Mucosa of rectum (tissue), 2 donors: Measurements from ENCODE around the gene BCL2A1.
A peak's percentile ranks its signal among the peaks of the same experiment; 100 is the strongest.
"Not testable (repeated sequence)": the region's sequence is repeated elsewhere in the genome, so short reads cannot be mapped to it uniquely, and the experiment has no call there.

Source experiments
- H3K27ac ChIP-seq, 2 donors: one replicate each; pipeline ENCODE4 v1.7.0; 2013; ENCODE audit warnings: inconsistent platforms in 2 of 2, low read depth in 2 of 2, low read length in 2 of 2
- H3K27me3 ChIP-seq, 2 donors: one replicate each; pipeline ENCODE4 v1.7.0; 2013; ENCODE audit warnings: low read length in 2 of 2; ENCODE audit not compliant: control insufficient read depth in 2 of 2, insufficient read depth in 2 of 2
- H3K36me3 ChIP-seq, 2 donors: one replicate each; pipeline ENCODE4 v1.7.0; 2013; ENCODE audit warnings: low read length in 2 of 2; ENCODE audit not compliant: control insufficient read depth in 2 of 2, insufficient read depth in 2 of 2
- H3K4me1 ChIP-seq, 2 donors: one replicate each; pipeline ENCODE4 v1.7.0; 2013; ENCODE audit warnings: low read length in 2 of 2, mild to moderate bottlenecking in 1 of 2; ENCODE audit not compliant: control insufficient read depth in 2 of 2, insufficient read depth in 2 of 2
- H3K4me3 ChIP-seq, 2 donors: one replicate each; pipeline ENCODE4 v1.7.0; 2013; ENCODE audit warnings: low read length in 2 of 2
- H3K9ac ChIP-seq, 2 donors: one replicate each; pipeline ENCODE4 v1.7.0; 2013; ENCODE audit warnings: low read length in 2 of 2, low read depth in 1 of 2, mild to moderate bottlenecking in 1 of 2
- H3K9me3 ChIP-seq, 2 donors: one replicate each; pipeline ENCODE4 v1.7.0; 2013; ENCODE audit warnings: low read length in 2 of 2; ENCODE audit not compliant: control insufficient read depth in 2 of 2
- donor health status: healthy.
- donor health status: Normal muscosa, but diverticular disease.

BCL2A1 gene

DNA sequence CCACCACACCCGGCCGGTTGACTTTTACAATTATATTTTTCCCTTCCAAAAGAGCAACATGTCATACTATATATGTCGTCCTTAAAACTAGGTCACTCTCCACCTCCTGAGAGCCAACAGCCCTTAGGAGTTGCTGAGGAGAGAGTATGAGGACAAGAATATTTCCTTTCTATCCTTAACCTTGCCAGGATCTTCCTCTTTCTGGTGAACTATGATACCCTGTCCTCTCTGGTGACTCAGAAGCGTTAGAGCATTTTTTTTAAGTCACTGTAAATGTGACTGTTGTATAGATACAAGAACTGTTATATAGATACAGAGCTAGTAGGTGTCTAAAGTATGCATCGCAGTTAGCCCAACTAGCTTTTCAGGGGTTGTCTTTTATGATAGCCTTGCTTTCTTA is 40.5 kb downstream of the BCL2A1 start:
- H3K4me1 ChIP-seq = no peaks in the 10 kb centered on the region
- H3K27ac ChIP-seq = no peak overlapping the region
- no peak overlapping the region for H3K9ac ChIP-seq
- no peak overlapping the region for H3K4me3 ChIP-seq
- peaks cover 0 to 3% of the 10 kb centered on the region in 2 donors for H3K27me3 ChIP-seq
- H3K36me3 ChIP-seq = no peaks in the 10 kb centered on the region
- H3K9me3 ChIP-seq = no peaks in the 10 kb centered on the region

DNA sequence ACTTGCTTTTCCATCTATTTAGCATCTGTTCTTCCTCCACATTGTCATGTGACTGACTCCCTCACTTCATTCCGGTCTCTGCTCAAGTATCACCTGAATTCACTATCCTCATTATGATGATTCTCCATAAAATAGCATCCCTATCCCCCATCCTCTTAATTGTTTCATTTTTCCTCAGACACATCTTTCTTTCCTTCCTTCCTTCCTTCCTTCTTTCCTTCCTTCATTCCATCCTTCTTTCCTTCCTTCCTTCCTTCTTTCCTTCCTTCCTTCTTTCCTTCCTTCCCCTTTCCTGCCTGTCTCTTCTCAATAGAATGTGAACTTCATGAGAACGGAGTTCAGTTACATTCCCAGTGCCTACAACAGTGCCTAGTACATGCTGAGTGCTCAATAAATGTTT is 41.6 kb downstream of the BCL2A1 start:
- no peaks in the 10 kb centered on the region for H3K9me3 ChIP-seq
- peaks cover 0 to 2% of the 10 kb centered on the region in 2 donors for H3K4me1 ChIP-seq
- H3K27me3 ChIP-seq = peaks cover 0 to 3% of the 10 kb centered on the region in 2 donors
- H3K9ac ChIP-seq = no peak overlapping the region
- no peak overlapping the region for H3K27ac ChIP-seq
- no peak overlapping the region for H3K4me3 ChIP-seq
- H3K36me3 ChIP-seq = no peaks in the 10 kb centered on the region

DNA sequence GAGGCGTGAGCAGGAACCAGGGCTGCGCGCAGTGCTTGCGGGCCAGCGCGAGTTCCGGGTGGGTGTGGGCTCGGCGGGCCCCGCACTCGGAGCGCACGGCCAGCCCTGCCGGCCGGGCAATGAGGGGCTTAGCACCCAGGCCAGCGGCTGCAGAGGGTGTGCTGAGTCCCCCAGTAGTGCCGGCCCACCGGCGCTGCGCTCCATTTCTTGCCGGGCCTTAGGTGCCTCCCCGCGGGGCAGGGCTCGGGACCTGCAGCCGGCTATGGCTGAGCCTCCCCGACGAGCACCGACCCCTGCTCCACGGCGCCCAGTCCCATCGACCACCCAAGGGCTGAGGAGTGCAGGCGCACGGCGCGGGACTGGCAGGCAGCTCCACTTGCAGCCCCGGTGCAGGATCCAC is 44.9 kb downstream of the BCL2A1 start:
- not testable (repeated sequence) for H3K27ac ChIP-seq, H3K9ac ChIP-seq, H3K36me3 ChIP-seq, H3K27me3 ChIP-seq, H3K9me3 ChIP-seq, H3K4me3 ChIP-seq
- H3K4me1 ChIP-seq = peaks cover 5 to 12% of the 10 kb centered on the region in 2 donors

DNA sequence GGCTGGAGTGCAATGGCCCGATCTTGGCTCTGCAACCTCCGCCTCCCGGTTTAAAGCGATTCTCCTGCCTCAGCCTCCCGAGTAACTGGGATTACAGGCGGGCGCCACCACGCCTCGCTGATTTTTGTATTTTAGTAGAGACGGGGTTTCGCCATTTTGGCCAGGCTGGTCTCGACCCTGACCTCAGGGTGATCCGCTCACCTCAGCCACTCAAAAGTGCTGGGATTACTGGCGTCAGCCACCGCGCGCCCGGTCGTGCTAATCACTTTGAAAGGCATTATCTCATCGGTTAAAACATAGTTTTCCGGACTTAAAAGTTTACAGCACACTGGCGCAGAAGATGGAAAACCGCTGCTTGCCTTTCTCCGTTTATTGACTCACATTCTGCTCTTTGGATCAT is 46.6 kb downstream of the BCL2A1 start:
- H3K27ac ChIP-seq = peak overlapping the region; percentile 98
- H3K4me3 ChIP-seq = peak overlapping the region; percentile 86 to 97
- H3K36me3 ChIP-seq = peaks cover 9 to 10% of the 10 kb centered on the region in 2 donors
- H3K4me1 ChIP-seq = peaks cover 5 to 12% of the 10 kb centered on the region in 2 donors
- H3K9me3 ChIP-seq = peaks cover 5 to 6% of the 10 kb centered on the region in 2 donors
- H3K9ac ChIP-seq = peak overlapping the region; percentile 83 to 99
- no peaks in the 10 kb centered on the region for H3K27me3 ChIP-seq

DNA sequence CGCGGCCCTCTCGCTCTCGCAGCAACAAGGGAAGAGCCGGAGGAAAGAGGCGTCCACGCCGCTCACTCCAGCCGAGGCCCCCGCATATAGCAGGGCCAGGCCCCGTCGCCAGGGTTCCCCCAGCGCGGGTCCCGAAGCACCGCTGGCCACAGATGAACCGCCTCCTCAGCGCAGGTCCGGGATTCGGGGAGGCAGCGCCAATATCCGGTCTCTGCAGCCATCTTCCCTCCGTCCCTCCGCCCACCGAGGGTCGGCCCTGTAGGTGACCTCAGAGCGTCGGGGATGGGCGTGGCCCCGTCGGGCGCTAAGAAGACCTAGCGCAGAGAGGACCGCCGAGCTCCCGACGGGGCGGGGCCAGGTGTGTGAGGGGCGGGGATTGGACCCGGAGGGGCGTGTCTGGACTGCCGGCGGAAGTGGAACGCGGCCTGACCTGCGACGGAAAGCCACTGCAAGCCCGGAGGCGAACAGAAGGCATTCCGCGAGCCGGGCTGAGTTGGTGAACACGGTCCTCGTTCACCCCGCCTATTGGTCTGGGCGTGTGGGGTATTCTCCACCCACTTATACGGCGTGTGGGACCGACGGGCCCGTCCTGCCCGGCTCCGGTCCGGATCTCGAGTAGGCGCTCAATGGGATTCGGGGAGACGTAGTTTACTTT is 47.4 kb downstream of the BCL2A1 start:
- H3K27ac ChIP-seq = peak overlapping the region; percentile 98
- no peaks in the 10 kb centered on the region for H3K27me3 ChIP-seq
- peaks cover 10 to 12% of the 10 kb centered on the region in 2 donors for H3K36me3 ChIP-seq
- peak overlapping the region; percentile 86 to 97 for H3K4me3 ChIP-seq
- H3K9me3 ChIP-seq = peaks cover 5 to 10% of the 10 kb centered on the region in 2 donors
- peaks cover 5 to 12% of the 10 kb centered on the region in 2 donors for H3K4me1 ChIP-seq
- peak overlapping the region; percentile 90 to 99 for H3K9ac ChIP-seq

DNA sequence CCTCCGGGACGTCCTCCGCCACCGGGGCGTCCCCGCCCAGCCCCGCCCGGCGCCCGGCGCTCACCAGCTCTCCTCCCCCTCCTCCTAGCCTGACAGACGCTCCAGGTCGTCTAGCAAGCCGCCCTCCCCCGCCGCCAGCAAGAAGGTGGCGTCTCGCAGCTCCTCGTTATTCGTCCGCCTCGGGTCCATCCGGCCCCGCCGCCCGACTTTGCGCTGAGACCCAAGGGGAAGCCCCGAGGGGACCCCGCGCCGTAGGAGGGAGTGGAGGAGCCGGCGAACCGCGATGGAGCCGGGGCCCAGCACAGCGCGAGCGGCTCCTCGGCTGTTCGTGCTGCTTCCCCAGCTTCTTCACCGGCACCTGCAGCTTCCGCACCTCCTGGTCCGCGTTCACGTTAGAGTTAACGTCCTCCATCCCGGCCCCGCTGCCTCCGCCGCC is 47.9 kb downstream of the BCL2A1 start:
- H3K4me1 ChIP-seq = peaks cover 5 to 12% of the 10 kb centered on the region in 2 donors
- peak overlapping the region; percentile 98 for H3K27ac ChIP-seq
- peak overlapping the region; percentile 90 to 99 for H3K9ac ChIP-seq
- no peaks in the 10 kb centered on the region for H3K27me3 ChIP-seq
- H3K36me3 ChIP-seq = peaks cover 10 to 12% of the 10 kb centered on the region in 2 donors
- peaks cover 9 to 12% of the 10 kb centered on the region in 2 donors for H3K9me3 ChIP-seq
- peak overlapping the region; percentile 86 to 97 for H3K4me3 ChIP-seq

DNA sequence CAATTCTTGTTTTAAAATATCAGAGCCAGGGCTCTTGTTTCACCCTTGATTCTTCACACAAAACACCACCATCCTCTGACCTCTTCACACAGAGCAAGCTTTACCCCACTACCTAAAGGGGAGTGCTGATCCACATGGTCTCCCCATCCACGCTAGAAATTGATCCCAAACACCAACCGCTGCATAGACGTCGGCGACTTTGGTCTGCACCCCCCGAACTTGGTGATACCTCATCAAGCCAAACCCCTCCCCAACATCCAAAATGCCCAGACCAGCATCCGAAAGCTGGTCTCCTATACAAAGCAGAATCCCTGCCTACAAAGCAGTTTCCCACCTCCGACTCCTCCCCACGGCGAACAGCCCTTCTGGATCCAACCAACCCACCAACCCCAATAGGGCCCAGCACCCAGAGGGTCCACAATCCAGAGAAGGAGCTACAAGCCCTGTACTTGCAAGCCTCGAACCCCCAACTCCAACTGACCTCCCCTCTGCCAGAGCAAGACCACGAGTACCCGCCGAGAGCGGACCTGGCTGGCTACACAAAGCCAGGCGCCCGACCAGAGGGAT is 48.4 kb downstream of the BCL2A1 start:
- peak overlapping the region; percentile 77 to 99 for H3K9ac ChIP-seq
- no peaks in the 10 kb centered on the region for H3K27me3 ChIP-seq
- H3K27ac ChIP-seq = peak overlapping the region; percentile 98
- H3K4me3 ChIP-seq = peak overlapping the region; percentile 86 to 97
- H3K36me3 ChIP-seq = peaks cover 10 to 12% of the 10 kb centered on the region in 2 donors
- H3K4me1 ChIP-seq = peaks cover 5 to 12% of the 10 kb centered on the region in 2 donors
- H3K9me3 ChIP-seq = peaks cover 12 to 16% of the 10 kb centered on the region in 2 donors

DNA sequence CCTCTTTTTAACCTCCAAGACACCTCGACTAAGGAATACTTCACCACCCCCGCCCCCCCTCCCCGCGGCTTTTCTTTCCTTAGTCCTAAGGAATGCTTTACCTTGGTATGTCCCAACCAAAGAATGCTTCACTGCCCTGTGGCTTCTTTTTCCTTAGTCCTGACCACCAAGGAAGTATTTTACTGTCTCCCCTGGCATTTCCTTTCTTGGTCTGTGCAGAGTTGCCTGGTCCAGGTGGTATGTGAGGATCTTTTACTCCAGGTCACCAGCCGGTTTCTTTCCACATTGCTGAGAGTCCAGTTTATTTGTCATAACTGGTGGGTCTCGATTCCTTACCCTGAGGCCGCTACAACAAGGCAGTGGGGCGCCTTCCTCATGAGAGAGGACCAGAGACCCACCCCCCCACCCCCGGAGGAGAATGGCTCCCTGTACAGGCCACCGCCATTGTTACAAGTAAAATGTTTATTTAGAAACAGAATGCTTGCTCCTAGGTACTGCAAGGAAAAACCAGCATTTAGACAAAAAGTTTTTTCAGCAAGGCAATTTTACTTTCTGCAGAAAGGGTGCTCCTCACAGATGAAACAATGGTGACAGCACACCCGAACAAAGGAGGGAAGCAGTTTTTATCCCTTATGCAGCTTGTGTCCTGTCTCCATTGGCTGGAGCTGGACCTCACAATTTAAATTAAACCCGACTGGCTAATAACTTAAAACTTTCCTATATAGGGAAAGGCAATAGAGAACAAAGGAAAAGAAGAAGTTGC is 51.1 kb downstream of the BCL2A1 start:
- Histone ChIP-seq H3K9me3 (peaks cover 26 to 30% of the 10 kb centered on the region in 2 donors), H3K4me1 (peaks cover 5 to 12% of the 10 kb centered on the region in 2 donors), H3K27me3 (no peaks in the 10 kb centered on the region), H3K27ac (no peak overlapping the region), H3K9ac (no peak overlapping the region), H3K4me3 (no peak overlapping the region), H3K36me3 (peaks cover 10 to 12% of the 10 kb centered on the region in 2 donors)

DNA sequence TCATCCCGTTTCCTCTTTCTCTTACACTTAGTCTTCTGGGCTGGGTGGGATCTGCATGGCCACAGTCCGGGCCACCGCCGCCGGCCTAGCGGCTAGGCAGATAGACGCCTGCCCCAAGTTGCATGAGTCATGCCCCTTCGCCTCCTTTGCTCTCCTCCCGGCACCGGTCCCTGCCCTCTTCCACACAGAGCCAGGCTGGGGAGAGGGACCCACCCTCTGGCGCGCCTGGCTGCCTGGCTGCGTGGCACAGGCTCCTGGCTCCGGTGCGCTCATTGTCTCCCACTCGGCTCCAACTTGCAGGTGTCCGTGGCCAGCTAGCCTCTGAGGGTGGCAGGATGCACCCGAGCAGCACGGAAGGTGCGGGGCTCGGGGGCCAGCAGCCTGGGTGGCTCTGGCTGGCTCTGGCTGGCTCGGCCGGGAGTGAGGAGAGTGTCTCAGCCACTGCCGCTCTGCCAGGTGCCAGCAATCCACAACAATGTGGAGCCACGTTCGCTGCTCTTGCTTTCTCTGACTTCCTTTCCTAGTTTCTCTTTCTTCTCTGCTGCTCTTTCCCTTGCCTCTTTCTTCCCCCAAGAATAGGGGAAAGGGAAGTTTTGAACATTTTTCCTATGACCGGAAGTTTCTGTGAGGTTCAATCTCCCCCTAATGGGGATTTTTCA is 51.8 kb downstream of the BCL2A1 start:
- H3K4me1 ChIP-seq = peaks cover 5 to 8% of the 10 kb centered on the region in 2 donors
- no peak overlapping the region for H3K27ac ChIP-seq
- peaks cover 34 to 35% of the 10 kb centered on the region in 2 donors for H3K9me3 ChIP-seq
- no peak overlapping the region for H3K9ac ChIP-seq
- peaks cover 10 to 12% of the 10 kb centered on the region in 2 donors for H3K36me3 ChIP-seq
- no peaks in the 10 kb centered on the region for H3K27me3 ChIP-seq
- H3K4me3 ChIP-seq = no peak overlapping the region
